ENCODE data around the gene NDOR1.

The NDOR1 gene

DNA sequence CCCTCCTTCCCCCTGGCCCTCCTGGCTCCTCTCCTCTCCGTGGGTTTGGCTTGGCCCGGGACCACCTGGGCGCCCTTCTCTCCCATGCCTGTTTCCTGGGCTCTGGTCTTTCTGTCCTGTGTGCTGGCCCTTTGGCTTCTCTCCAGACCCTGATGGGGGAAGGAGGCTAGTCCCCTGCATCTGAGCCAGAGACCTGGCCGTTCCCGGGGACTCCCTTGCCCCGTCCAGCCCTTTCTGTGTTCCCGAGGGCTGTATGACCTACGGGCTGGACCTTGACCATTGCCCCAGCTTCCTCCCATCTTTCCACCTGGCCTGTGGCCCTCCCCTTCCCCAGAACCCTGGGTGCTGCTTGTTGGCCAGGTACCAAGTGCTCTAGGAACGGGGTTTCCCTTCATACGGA, 58.0 kb downstream of the NDOR1 start:
- Histone ChIP-seq H3K9me2 (replicated peaks; ENCODE audit: control insufficient read depth, low read length) (no peaks in the 10 kb centered on the region), H3K4me2 (ENCODE audit: low read length) (no peak overlapping the region), H3K9me3 (ENCODE audit: control insufficient read depth, insufficient read depth, low read length) (no peaks in the 10 kb centered on the region), H3K27me3 (ENCODE audit: control insufficient read depth, low read length) (no peaks in the 10 kb centered on the region), H4K20me1 (ENCODE audit: control insufficient read depth, insufficient read depth, low read depth, low read length) (no peaks in the 10 kb centered on the region), H3F3A (ENCODE audit: control insufficient read depth, insufficient read depth) (peaks cover 12% of the 10 kb centered on the region), H3K4me1 (ENCODE audit: control insufficient read depth, low read length) (peaks cover 28% of the 10 kb centered on the region), H3K79me2 (ENCODE audit: control insufficient read depth, low read length) (peaks cover 31% of the 10 kb centered on the region), H3K4me3 (ENCODE audit: low read length) (no peak overlapping the region), H3K27ac (ENCODE audit: low read depth, low read length) (no peak overlapping the region), H3K36me3 (ENCODE audit: control insufficient read depth, low read length) (peaks cover 55% of the 10 kb centered on the region)
- no peak for TF ChIP-seq EZH2phosphoT487 (IDR thresholded peaks at IDR 0.05; ENCODE audit: borderline replicate concordance, low read length)
- TF ChIP-seq, protein P1, sequence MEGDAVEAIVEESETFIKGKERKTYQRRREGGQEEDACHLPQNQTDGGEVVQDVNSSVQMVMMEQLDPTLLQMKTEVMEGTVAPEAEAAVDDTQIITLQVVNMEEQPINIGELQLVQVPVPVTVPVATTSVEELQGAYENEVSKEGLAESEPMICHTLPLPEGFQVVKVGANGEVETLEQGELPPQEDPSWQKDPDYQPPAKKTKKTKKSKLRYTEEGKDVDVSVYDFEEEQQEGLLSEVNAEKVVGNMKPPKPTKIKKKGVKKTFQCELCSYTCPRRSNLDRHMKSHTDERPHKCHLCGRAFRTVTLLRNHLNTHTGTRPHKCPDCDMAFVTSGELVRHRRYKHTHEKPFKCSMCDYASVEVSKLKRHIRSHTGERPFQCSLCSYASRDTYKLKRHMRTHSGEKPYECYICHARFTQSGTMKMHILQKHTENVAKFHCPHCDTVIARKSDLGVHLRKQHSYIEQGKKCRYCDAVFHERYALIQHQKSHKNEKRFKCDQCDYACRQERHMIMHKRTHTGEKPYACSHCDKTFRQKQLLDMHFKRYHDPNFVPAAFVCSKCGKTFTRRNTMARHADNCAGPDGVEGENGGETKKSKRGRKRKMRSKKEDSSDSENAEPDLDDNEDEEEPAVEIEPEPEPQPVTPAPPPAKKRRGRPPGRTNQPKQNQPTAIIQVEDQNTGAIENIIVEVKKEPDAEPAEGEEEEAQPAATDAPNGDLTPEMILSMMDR (IDR thresholded peaks at IDR 0.05; ENCODE audit: low read depth, low read length, poor library complexity, severe bottlenecking), result no peak

DNA sequence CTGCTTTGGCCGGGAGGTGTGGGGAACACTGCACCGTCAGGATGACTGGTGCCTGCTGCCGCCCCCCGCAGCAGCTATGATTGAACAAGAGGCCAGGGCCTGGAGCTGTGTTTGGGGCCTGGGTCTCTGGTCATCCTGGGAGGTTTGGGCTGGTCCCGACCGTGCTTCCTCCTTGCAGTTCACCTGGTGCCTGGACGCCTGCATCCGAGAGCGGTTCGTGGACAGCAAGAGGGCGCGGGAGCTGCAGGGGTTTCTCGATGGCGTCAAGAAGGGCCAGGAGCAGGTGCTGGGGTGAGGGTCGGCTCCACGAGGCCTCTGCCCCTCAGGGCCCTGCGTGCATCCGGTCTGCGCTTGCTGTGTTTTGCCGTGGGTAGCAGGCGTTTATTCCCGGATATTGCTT, 58.6 kb downstream of the NDOR1 start:
- H4K20me1 ChIP-seq (ENCODE audit: control insufficient read depth, insufficient read depth, low read depth, low read length), result no peaks in the 10 kb centered on the region
- no peak overlapping the region for H3K4me2 ChIP-seq (ENCODE audit: low read length)
- no peak overlapping the region for H3K27ac ChIP-seq (ENCODE audit: low read depth, low read length)
- H3K9me2 ChIP-seq (replicated peaks; ENCODE audit: control insufficient read depth, low read length), result no peaks in the 10 kb centered on the region
- H3K79me2 ChIP-seq (ENCODE audit: control insufficient read depth, low read length), result peaks cover 32% of the 10 kb centered on the region
- no peak overlapping the region for H3K4me3 ChIP-seq (ENCODE audit: low read length)
- peaks cover 18% of the 10 kb centered on the region for H3F3A ChIP-seq (ENCODE audit: control insufficient read depth, insufficient read depth)
- H3K36me3 ChIP-seq (ENCODE audit: control insufficient read depth, low read length), result peaks cover 55% of the 10 kb centered on the region
- no peaks in the 10 kb centered on the region for H3K9me3 ChIP-seq (ENCODE audit: control insufficient read depth, insufficient read depth, low read length)
- TF ChIP-seq, protein P1 (IDR thresholded peaks at IDR 0.05; ENCODE audit: low read depth, low read length, poor library complexity, severe bottlenecking), result no peak
- no peak for TF ChIP-seq EZH2phosphoT487 (IDR thresholded peaks at IDR 0.05; ENCODE audit: borderline replicate concordance, low read length)
- no peaks in the 10 kb centered on the region for H3K27me3 ChIP-seq (ENCODE audit: control insufficient read depth, low read length)
- H3K4me1 ChIP-seq (ENCODE audit: control insufficient read depth, low read length), result peaks cover 33% of the 10 kb centered on the region

DNA sequence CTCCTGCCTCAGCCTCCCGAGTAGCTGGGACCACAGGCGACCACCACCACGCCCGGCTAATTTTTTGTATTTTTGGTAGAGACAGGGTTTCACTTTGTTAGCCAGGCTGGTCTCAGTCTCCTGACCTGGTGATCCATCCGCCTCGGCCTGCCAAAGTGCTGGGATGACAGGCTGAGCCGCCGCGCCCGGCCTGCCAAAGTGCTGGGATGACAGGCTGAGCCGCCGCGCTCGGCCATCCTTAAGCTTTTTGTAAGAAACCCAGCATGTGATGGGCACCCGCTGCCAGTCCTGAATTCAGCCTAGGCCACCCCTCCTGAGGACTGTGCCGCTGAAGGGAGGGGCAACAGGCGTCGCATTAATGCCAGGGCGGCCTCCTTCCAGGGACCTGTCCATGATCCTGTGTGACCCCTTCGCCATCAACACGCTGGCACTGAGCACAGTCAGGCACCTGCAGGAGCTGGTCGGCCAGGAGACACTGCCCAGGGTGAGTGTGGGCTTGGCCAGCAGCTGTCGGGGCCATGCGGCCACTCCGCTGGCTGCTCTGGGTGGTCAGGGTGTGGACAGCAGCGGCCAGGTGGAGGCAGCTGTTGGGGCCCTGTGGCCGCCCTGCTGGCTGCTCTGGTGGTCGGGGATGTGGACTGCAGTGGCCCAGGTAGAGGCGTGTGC, 60.1 kb downstream of the NDOR1 start:
- peaks cover 39% of the 10 kb centered on the region for H3K79me2 ChIP-seq (ENCODE audit: control insufficient read depth, low read length)
- H3K27ac ChIP-seq (ENCODE audit: low read depth, low read length), result no peak overlapping the region
- H3K9me3 ChIP-seq (ENCODE audit: control insufficient read depth, insufficient read depth, low read length), result no peaks in the 10 kb centered on the region
- TF ChIP-seq, protein P1 (IDR thresholded peaks at IDR 0.05; ENCODE audit: low read depth, low read length, poor library complexity, severe bottlenecking), result no peak
- no peak for TF ChIP-seq EZH2phosphoT487 (IDR thresholded peaks at IDR 0.05; ENCODE audit: borderline replicate concordance, low read length)
- H3F3A ChIP-seq (ENCODE audit: control insufficient read depth, insufficient read depth), result peaks cover 25% of the 10 kb centered on the region
- no peak overlapping the region for H3K4me3 ChIP-seq (ENCODE audit: low read length)
- no peak overlapping the region for H3K4me2 ChIP-seq (ENCODE audit: low read length)
- peaks cover 49% of the 10 kb centered on the region for H3K4me1 ChIP-seq (ENCODE audit: control insufficient read depth, low read length)
- no peaks in the 10 kb centered on the region for H3K9me2 ChIP-seq (replicated peaks; ENCODE audit: control insufficient read depth, low read length)
- no peaks in the 10 kb centered on the region for H4K20me1 ChIP-seq (ENCODE audit: control insufficient read depth, insufficient read depth, low read depth, low read length)
- H3K27me3 ChIP-seq (ENCODE audit: control insufficient read depth, low read length), result no peaks in the 10 kb centered on the region
- H3K36me3 ChIP-seq (ENCODE audit: control insufficient read depth, low read length), result peaks cover 63% of the 10 kb centered on the region
